Measurements from ENCODE around the gene LGR4. TPM values are rescaled to one million over a fixed set of nuclear protein-coding genes. Genes with fewer than 3 reads are reported as not detected.

LGR4 gene
- total RNA-seq, 2 donors from 2014 or later = 0.08 to 0.27 TPM

DNA sequence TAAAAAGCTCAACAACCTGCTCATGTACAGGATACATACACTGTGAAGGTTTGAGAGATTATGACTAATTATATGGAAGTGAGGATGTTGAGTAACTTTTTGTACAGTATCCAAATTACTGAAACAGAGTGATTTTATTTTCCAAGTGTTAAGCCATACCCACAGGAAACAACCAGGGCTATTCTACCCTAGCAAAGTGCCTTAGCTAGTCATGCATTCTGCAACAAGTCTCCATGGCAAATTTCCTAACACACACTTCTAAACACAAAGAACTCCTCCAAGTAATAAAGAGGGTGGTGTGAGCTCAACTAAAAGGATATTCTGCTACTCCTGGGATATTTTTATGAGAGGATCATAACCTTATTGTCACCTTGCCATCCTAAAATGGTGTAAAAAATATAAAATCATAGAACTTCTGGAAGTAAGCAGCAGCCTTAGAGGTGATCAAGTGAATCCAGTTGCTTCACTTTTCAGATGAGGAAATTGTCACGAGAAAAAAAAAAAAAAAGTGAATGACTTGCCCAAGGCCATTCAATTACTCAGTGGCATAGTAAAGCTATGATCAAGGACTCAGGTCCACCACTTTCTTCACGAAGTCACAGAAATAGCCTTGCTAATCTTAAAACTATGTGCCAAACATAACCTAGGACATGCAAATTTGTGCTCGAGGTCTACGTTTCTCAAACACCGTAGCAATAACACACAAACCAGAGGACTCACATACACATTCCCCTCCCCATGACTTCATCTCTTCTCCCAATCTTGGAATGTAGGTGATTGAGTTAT is 4.2 kb downstream of the LGR4 start:
- Mint-ChIP-seq H3K9me3 (no peaks in the 10 kb centered on the region), H3K36me3 (peaks cover 0 to 6% of the 10 kb centered on the region in 2 donors), H3K27ac (no peak overlapping the region)
- DNase-seq (ENCODE audit: low spot score in 2 of 2) = no peak
- ATAC-seq = no peak

DNA sequence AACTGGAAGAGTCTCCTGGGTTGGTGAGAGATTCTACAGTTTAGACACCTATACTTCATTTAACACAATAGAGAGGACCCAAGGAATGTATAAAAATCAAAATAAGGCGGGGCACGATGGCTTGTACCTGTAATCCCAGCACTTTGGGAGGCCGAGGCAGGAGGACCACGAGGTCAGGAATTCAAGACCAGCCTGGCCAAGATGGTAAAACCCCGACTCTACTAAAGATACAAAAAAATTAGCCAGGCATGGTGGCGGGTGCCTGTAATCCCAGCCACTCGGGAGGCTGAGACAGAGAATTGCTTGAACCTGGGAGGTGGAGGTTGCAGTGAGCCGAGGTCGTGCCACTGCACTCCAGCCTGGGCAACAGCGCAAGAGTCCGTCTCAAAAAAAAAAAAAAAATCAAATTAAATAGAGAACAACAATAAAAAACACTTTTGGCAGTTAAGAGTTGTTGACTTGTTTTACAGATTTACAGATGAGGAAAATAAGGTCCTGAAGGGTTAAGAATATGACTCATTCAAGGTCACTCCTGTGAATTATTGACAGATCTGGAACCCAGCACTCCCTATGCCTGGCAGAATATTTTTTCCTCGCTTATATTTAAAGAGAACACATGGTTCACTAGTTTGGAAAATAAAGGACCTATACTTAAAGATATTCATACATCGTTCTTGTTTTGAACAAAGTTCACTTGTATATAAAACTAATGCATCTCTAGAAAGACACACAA is 5.2 kb downstream of the LGR4 start:
- Mint-ChIP-seq H3K27ac (no peak overlapping the region), H3K9me3 (no peaks in the 10 kb centered on the region), H3K36me3 (peaks cover 0 to under 1% of the 10 kb centered on the region in 2 donors)
- no peak for ATAC-seq
- no peak for DNase-seq (ENCODE audit: low spot score in 2 of 2)

DNA sequence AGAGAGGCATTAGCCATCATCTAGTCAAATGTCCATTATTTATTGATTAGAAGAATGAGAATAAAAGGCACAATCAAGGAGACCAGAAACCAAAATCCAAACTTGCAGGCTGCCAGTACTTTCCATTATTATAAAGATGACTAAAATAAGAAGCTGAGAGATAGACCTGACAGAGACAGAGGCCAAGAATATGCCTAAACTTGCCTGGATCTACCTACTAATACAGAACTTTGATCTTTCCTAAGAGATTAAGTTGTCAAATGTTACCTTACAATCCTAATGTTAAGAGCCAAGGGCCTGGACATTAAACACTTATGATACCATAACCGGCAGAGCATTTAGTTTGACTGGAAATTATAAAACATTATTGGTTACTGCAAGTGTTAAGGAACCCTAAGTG is 6.2 kb downstream of the LGR4 start:
- H3K27ac Mint-ChIP-seq = no peak overlapping the region
- H3K36me3 Mint-ChIP-seq = no peaks in the 10 kb centered on the region
- DNase-seq (ENCODE audit: low spot score in 2 of 2) (no peak), ATAC-seq (no peak)
- H3K9me3 Mint-ChIP-seq = no peaks in the 10 kb centered on the region

DNA sequence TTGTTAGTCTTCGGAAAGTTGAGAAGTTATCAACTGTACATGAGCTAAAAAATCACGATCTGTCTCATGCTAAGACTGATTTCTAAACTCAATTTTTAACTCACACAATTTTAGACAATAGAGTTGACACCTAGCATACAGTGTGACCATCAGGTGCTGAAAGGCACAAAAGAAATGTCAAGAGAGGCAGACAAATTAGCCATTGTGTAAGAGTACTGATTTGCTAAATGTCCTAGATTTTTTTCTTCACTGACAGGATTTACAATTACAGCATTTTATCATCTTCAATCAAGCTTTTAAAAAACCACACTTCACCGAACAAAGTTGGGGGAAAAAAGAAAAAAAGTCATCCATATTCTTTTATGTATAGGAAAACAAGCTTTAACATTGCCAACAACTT is 7.0 kb downstream of the LGR4 start:
- no peaks in the 10 kb centered on the region for H3K36me3 Mint-ChIP-seq
- no peak for DNase-seq (ENCODE audit: low spot score in 2 of 2)
- no peak overlapping the region for H3K27ac Mint-ChIP-seq
- H3K9me3 Mint-ChIP-seq = no peaks in the 10 kb centered on the region
- no peak for ATAC-seq

DNA sequence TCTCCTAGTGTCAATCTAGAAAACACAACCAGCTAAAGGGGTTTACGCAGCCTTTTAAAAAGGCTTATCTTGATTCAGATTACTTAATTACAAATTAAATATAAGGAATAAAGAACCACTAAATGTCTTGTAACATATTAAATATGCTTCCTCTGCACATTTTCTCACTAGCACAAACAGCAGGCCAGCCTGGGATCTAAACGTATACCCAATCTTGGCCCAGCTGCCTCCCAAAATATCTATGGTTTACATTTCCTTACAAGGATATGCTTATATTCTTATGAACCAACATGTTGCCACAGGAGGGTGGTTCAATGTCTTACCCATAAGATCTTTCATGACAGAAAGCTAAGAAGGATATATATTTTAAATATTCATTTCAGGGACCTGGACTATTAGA is 7.7 kb downstream of the LGR4 start:
- Mint-ChIP-seq H3K36me3 (no peaks in the 10 kb centered on the region), H3K9me3 (no peaks in the 10 kb centered on the region), H3K27ac (no peak overlapping the region)
- ATAC-seq (no peak), DNase-seq (ENCODE audit: low spot score in 2 of 2) (no peak)

DNA sequence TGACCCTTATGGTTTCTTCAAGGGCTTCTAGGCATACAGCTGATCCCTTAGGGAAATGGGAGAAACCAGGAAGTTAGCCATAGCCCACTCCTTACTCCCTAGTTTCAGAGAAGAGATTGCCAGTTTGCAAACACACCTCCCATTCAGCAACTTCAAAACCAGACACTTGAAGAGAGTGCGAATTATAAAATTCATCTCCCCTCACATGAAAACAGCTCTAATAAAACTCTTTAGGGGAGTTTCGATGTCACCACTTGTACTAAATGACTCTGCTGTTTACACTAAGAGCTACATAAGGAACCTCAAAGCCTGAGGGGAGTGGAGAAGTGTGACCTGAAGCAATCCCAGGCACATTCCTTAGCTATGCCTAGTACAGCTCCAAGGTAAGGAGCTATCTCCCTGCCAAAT is 8.3 kb downstream of the LGR4 start:
- DNase-seq (ENCODE audit: low spot score in 2 of 2) = no peak
- ATAC-seq = no peak

DNA sequence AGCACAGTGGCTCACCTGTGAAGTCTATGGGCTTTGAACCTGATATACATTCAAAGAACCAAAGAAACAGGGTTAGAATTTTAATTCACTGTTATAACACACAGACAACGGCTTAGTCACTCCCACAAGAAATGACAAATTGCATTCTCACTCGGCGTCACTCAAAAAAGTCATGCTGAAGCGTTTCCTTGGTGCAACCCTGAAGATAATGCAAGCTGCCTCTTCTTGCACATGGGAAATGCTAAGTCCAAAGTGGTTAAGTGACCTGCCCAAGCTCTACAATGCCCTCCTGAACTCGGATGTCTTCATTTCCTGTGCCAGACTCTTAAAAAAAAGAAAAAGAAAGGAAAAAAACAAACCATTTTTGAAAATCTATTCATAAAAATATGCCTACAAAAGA is 10.0 kb downstream of the LGR4 start:
- Mint-ChIP-seq H3K36me3 (no peaks in the 10 kb centered on the region), H3K27ac (no peak overlapping the region), H3K9me3 (no peaks in the 10 kb centered on the region)
- ATAC-seq (no peak), DNase-seq (ENCODE audit: low spot score in 2 of 2) (no peak)

More for the DNA sequence above, 8.3 kb downstream of the LGR4 start:
- no peaks in the 10 kb centered on the region for H3K9me3 Mint-ChIP-seq
- H3K36me3 Mint-ChIP-seq = no peaks in the 10 kb centered on the region
- H3K27ac Mint-ChIP-seq = no peak overlapping the region

DNA sequence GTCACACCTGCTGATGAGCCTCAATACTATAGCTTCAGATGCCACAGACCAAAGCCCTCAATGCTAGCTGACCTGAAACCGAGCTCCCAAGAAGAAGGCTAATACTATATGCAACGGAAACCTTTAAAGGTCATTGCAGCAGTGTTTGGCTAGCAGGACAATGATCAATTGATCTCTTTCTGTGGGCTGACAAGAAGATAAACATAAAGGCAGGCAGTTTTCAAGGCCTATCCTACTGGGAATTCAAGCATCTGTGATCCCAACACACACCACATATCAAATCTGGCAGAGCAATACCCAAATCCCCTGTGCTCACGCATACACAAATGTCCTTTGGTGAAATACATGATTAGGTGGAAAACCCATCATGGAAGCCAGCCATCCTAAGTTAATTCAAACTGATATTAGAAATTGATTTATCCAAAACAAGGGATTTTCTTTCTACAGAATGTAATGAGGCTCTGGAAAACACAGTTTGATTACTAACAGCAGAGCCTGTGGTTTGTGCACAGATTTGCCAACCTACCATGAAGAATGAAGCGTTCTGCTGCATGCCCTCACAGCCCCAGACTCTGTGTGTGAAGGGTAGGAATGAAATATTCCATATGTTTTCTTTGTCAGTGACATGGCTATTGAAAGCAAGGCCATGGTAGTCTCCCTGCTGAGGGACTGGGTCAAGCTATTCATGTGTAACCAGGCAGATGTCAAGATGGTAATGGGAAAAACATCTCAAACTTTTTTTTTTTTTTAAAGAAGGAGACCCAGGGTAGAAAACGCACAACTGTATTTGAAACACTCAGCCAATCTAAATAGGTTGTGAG is 12.2 kb downstream of the LGR4 start:
- H3K36me3 Mint-ChIP-seq = no peaks in the 10 kb centered on the region
- no peaks in the 10 kb centered on the region for H3K9me3 Mint-ChIP-seq
- DNase-seq (ENCODE audit: low spot score in 2 of 2) = no peak
- H3K27ac Mint-ChIP-seq = no peak overlapping the region
- ATAC-seq = no peak

DNA sequence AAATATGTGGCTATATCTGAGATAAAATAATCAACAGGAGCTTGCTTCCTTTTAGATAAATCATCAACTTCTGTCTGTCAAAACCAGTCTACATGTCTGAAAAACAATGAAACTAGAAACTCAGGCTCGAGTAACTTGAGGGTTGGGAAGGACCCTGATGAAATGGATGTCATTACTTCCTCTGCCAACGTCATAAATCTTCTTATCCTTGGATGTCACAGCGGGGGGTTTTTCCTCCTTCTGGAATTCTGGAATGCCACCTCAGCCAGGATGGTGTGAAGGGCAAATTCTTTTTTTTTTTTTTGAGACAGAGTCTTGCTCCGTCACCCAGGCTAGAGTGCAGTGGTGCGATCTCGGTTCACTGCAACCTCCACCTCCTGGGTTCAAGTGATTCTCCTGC is 13.4 kb downstream of the LGR4 start:
- H3K9me3 Mint-ChIP-seq = no peaks in the 10 kb centered on the region
- H3K36me3 Mint-ChIP-seq = no peaks in the 10 kb centered on the region
- ATAC-seq (no peak), DNase-seq (ENCODE audit: low spot score in 2 of 2) (no peak)
- no peak overlapping the region for H3K27ac Mint-ChIP-seq

DNA sequence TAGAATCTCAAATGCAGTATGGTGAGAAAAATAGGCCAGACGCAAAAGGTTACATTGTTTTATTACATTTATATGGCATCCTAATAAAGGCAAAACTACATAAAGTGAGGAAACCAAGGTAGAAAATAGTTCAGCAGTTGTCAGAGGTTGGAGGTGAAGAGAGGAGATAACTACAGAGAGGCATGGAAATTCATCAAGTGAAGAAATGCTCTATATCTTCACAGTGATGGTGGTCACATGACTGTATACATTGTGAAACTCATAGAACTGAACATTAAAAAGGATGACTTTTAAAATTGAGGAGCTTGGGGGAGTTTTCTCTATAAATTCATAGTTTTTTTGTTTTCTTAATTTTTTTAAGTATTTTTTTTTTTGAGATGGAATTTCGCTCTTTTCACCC is 14.4 kb downstream of the LGR4 start:
- H3K27ac Mint-ChIP-seq = no peak overlapping the region
- DNase-seq (ENCODE audit: low spot score in 2 of 2) (no peak), ATAC-seq (no peak)
- no peaks in the 10 kb centered on the region for H3K9me3 Mint-ChIP-seq
- H3K36me3 Mint-ChIP-seq = no peaks in the 10 kb centered on the region

DNA sequence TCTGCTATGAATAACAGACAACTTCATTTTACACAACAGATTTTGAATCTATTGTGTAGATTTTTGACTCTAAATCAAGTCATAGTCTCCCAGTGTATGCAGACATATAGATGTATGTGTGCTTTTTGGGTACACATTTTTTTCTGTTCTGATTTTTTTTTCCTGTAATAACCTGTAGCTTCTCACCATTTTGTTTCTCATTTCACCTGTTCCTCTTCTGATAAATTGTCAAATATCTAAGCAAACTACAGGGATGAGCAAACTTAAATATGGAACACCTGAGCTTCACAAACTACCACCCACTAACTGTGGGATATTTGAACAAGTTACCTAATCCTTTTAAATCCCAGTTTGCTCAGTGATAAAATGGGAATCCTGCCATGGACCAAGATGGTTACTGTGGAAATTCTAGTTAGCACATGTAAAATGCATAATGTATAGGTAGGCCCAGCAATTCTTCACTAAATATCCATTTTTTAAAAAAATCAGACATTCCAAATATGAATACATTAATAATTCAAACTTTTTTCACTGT is 15.7 kb downstream of the LGR4 start:
- no peak overlapping the region for H3K27ac Mint-ChIP-seq
- H3K9me3 Mint-ChIP-seq = no peaks in the 10 kb centered on the region
- H3K36me3 Mint-ChIP-seq = no peaks in the 10 kb centered on the region
- ATAC-seq = no peak
- DNase-seq (ENCODE audit: low spot score in 2 of 2) = no peak

DNA sequence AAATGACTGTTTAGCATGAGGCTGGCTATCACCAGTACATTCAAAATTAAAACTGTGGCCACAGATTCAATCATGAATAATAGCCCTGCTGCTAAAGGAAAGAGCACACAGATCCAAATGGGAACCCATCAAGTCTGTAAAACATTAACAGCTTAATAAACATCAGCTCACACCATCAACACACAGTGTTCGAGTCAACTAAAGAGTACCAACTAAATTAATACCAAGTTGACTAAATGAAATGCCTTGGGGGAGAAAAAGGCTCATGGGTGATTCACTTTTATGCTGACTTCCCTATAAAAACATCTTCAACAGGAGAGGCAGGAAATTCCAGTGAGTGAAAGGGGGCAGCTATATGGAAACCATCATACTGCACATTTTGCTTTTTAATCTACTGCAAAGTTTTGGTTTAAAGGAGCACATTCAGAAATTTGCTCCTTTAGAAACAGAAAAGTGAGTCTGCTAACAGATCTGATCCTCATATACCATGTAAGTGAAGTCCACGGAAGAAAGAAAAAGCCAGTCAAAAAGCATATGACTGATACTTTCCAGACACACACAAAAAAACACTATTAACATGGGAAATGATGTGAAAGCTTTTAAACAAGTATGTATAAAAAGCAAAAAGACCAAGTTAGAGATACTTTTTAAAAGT is 16.3 kb downstream of the LGR4 start:
- Mint-ChIP-seq H3K36me3 (no peaks in the 10 kb centered on the region), H3K27ac (no peak overlapping the region), H3K9me3 (no peaks in the 10 kb centered on the region)
- DNase-seq (ENCODE audit: low spot score in 2 of 2) (no peak), ATAC-seq (no peak)

DNA sequence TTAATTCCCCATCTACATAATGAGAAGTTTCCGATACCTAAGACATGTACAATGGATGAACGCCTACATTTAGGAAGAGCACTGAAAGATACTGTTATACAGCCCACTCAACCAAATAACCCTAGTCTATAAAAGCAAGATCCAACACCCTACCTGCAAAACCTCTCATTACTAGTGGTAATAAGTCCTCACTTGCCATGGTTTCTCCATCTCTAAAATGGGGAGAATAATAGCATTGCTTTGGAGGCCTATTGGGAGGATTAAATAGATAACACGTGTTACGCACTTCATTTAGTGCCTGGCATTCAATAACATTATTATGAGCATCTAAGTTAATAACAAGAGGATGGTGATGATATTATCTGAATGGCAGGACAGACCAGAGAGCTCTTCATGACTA is 16.9 kb downstream of the LGR4 start:
- Mint-ChIP-seq H3K27ac (no peak overlapping the region), H3K36me3 (no peaks in the 10 kb centered on the region), H3K9me3 (no peaks in the 10 kb centered on the region)
- no peak for DNase-seq (ENCODE audit: low spot score in 2 of 2)
- ATAC-seq = no peak

DNA sequence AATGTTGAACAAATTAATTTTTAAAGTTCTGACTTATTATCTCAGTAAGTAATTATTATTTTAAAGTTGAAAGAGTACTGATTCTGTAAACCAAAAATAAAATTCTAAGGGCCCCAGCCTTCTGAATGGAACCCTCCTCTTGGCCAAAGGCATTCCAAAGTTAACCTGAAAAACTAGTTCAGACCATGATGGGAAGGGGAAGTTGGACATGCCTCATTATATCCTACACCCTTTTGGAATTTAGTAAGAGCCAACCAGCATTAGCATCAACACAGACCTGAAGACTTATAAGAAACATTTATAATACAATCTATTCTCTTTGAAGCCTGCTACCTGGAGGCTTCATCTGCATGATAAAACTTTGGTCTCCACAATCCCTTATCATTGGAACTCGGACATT is 18.9 kb downstream of the LGR4 start:
- H3K27ac Mint-ChIP-seq = no peak overlapping the region
- no peaks in the 10 kb centered on the region for H3K9me3 Mint-ChIP-seq
- H3K36me3 Mint-ChIP-seq = no peaks in the 10 kb centered on the region
- DNase-seq (ENCODE audit: low spot score in 2 of 2) = no peak
- no peak for ATAC-seq

DNA sequence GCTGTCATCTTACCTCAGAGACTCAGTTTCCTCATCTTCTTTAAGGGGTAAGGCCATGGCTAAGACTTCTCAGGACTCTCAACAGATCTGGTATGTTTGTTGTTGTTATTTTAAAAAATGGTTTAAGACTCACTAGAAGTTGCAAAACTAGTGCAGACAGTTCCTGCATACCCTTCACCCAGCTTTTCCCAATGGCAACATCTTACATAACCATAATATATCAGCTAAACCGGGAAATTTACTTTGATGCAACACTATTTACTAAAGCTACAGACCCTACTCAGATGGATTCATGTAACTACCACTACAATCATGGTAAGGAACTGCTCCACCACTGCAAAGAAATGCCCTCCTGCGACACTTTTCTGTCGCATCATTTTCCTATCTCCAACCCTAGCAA is 20.4 kb downstream of the LGR4 start:
- H3K9me3 Mint-ChIP-seq = no peaks in the 10 kb centered on the region
- ATAC-seq = no peak
- no peak for DNase-seq (ENCODE audit: low spot score in 2 of 2)
- H3K27ac Mint-ChIP-seq = no peak overlapping the region
- no peaks in the 10 kb centered on the region for H3K36me3 Mint-ChIP-seq

DNA sequence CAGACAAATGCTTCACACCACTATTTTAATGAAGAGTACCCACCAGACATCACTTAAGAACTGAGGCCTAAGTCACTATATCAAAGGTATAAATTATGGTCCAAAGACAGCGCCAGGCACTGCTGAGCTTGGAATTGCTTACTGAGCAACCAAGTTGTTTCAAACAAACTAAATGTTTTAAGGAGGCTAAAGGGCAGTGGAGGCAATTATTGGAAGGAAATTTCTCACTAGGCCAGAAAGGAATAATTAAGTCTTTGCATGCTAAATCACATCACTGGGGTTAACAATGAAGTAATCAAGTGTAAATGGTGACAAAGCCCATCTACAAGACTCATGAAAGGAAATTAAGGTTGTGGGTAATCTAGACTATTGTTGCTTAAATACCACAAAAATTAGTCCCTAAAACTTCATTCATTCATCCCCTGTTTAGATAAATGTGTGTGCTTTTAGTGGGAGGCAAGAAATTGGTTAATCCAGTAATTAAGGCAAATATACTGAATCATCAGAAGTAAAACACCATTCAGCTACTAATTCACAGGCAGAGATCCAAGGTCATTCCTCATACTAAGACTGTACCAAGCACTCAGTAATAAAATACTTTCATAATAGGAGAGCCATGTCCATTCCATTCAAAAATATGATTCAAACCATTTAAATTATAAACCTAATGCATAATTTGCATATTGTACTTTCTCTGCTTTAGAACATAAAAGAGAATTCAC is 21.2 kb downstream of the LGR4 start:
- no peak overlapping the region for H3K27ac Mint-ChIP-seq

More for the DNA sequence above, 21.2 kb downstream of the LGR4 start:
- no peak for ATAC-seq
- no peak for DNase-seq (ENCODE audit: low spot score in 2 of 2)
- Mint-ChIP-seq H3K9me3 (no peaks in the 10 kb centered on the region), H3K36me3 (no peaks in the 10 kb centered on the region)
